ENCODE results near the gene HNRNPM.

The HNRNPM gene

GRCh38 chr19:8494158-8494557, 49.4 kb downstream of the HNRNPM start:
- POLR2A ChIA-PET: interaction anchor here (0.6 to 3.1 kb wide), 3 partner anchors 12 to 22 kb away, joined by 3 to 12 read pairs (median 3); partner anchors contain the start of gene ZNF414
- CTCF ChIA-PET: interaction anchor here (0.6 to 1.1 kb wide), 3 partner anchors 11 to 96 kb away, joined by 3 to 4 read pairs (median 4); no protein-coding TSS in a partner anchor
- no peak for DNase-seq (ENCODE audit: extremely low spot score)

GRCh38 chr19:8498295-8498694, 53.5 kb downstream of the HNRNPM start:
- TF ChIP-seq PKNOX1 (IDR thresholded peaks at IDR 0.05) (no peak), FOXA1 (IDR thresholded peaks at IDR 0.05) (no peak), ZNF384 (IDR thresholded peaks at IDR 0.05) (no peak), FOXM1 (IDR thresholded peaks at IDR 0.05; ENCODE audit: borderline replicate concordance) (no peak), TARDBP (IDR thresholded peaks at IDR 0.05) (no peak), ELF4 (IDR thresholded peaks at IDR 0.05) (no peak), SUZ12 (IDR thresholded peaks at IDR 0.05) (no peak), L3MBTL2 (conservative IDR thresholded peaks at IDR 0.05) (no peak), ARNT (IDR thresholded peaks at IDR 0.05) (no peak), NFRKB (IDR thresholded peaks at IDR 0.05) (no peak), HDGF (IDR thresholded peaks at IDR 0.05; ENCODE audit: borderline replicate concordance) (no peak), FOXK2 (IDR thresholded peaks at IDR 0.05) (no peak)
- ChIA-PET POLR2A (interaction anchor here (3.0 kb wide), 1 partner anchor 15 kb away, joined by 12 read pairs; the partner anchor contains the start of gene ZNF414), CTCF (no interaction called here)
- no peak for DNase-seq (ENCODE audit: extremely low spot score)

More at GRCh38 chr19:8494158-8494557, 49.4 kb downstream of the HNRNPM start:
- no peak for TF ChIP-seq FOXM1 (IDR thresholded peaks at IDR 0.05; ENCODE audit: borderline replicate concordance)
- TF ChIP-seq CTBP1 (IDR thresholded peaks at IDR 0.05; ENCODE audit: borderline replicate concordance): no peak

GRCh38 chr19:8499048-8499833, 54.5 kb downstream of the HNRNPM start:
- POLR2A ChIA-PET: interaction anchor here (0.9 to 3.0 kb wide), 2 partner anchors 14 kb away, joined by 4 to 12 read pairs; partner anchors contain the start of gene ZNF414
- no peak for DNase-seq (ENCODE audit: extremely low spot score)
- TF ChIP-seq ELF4 (IDR thresholded peaks at IDR 0.05): no peak
- TF ChIP-seq ARNT (IDR thresholded peaks at IDR 0.05): no peak
- no peak for TF ChIP-seq L3MBTL2 (conservative IDR thresholded peaks at IDR 0.05)
- no peak for TF ChIP-seq LEF1 (IDR thresholded peaks at IDR 0.05; ENCODE audit: borderline replicate concordance)
- CTCF ChIA-PET: no interaction called here

- no peak for TF ChIP-seq CTBP1 (IDR thresholded peaks at IDR 0.05; ENCODE audit: borderline replicate concordance)
- TF ChIP-seq BHLHE40 (IDR thresholded peaks at IDR 0.05; ENCODE audit: borderline replicate concordance): no peak
- no peak for TF ChIP-seq NFRKB (IDR thresholded peaks at IDR 0.05)
- no peak for TF ChIP-seq FOXM1 (IDR thresholded peaks at IDR 0.05; ENCODE audit: borderline replicate concordance)
- TF ChIP-seq FOXK2 (IDR thresholded peaks at IDR 0.05): no peak
- no peak for TF ChIP-seq ARNT (IDR thresholded peaks at IDR 0.05)
- no peak for TF ChIP-seq ZNF384 (IDR thresholded peaks at IDR 0.05)
- TF ChIP-seq TARDBP (IDR thresholded peaks at IDR 0.05): no peak
- no peak for TF ChIP-seq PKNOX1 (IDR thresholded peaks at IDR 0.05)
- TF ChIP-seq FOXA1 (IDR thresholded peaks at IDR 0.05): no peak
- TF ChIP-seq SP1 (IDR thresholded peaks at IDR 0.05): no peak
- TF ChIP-seq ELF4 (IDR thresholded peaks at IDR 0.05): no peak
- TF ChIP-seq LEF1 (IDR thresholded peaks at IDR 0.05; ENCODE audit: borderline replicate concordance): no peak
- TF ChIP-seq SUZ12 (IDR thresholded peaks at IDR 0.05): no peak
- no peak for TF ChIP-seq HDGF (IDR thresholded peaks at IDR 0.05; ENCODE audit: borderline replicate concordance)
- ChIA-PET POLR2A (interaction anchor here (0.9 kb wide), 1 partner anchor 13 kb away, joined by 4 read pairs; the partner anchor contains the start of gene ZNF414), CTCF (no interaction called here)
- no peak for DNase-seq (ENCODE audit: extremely low spot score)
These were observed 55.4 kb downstream of the HNRNPM start for GRCh38 chr19:8500158-8500557.

GRCh38 chr19:8501516-8501915, 56.7 kb downstream of the HNRNPM start:
- TF ChIP-seq NFRKB (IDR thresholded peaks at IDR 0.05) (no peak), ELF4 (IDR thresholded peaks at IDR 0.05) (no peak), HDGF (IDR thresholded peaks at IDR 0.05; ENCODE audit: borderline replicate concordance) (no peak), BHLHE40 (IDR thresholded peaks at IDR 0.05; ENCODE audit: borderline replicate concordance) (no peak), LEF1 (IDR thresholded peaks at IDR 0.05; ENCODE audit: borderline replicate concordance) (no peak), ARNT (IDR thresholded peaks at IDR 0.05) (no peak), L3MBTL2 (conservative IDR thresholded peaks at IDR 0.05) (no peak)
- ChIA-PET CTCF (no interaction called here), POLR2A (no interaction called here)
- DNase-seq (ENCODE audit: extremely low spot score): no peak

GRCh38 chr19:8501981-8502380, 57.2 kb downstream of the HNRNPM start:
- POLR2A ChIA-PET: no interaction called here
- TF ChIP-seq CTBP1 (IDR thresholded peaks at IDR 0.05; ENCODE audit: borderline replicate concordance) (no peak), LEF1 (IDR thresholded peaks at IDR 0.05; ENCODE audit: borderline replicate concordance) (no peak), TARDBP (IDR thresholded peaks at IDR 0.05) (no peak), FOXM1 (IDR thresholded peaks at IDR 0.05; ENCODE audit: borderline replicate concordance) (no peak), NFRKB (IDR thresholded peaks at IDR 0.05) (no peak), ARNT (IDR thresholded peaks at IDR 0.05) (no peak), SP1 (IDR thresholded peaks at IDR 0.05) (no peak), FOXK2 (IDR thresholded peaks at IDR 0.05) (no peak), L3MBTL2 (conservative IDR thresholded peaks at IDR 0.05) (no peak), FOXA1 (IDR thresholded peaks at IDR 0.05) (no peak), BHLHE40 (IDR thresholded peaks at IDR 0.05; ENCODE audit: borderline replicate concordance) (no peak), SUZ12 (IDR thresholded peaks at IDR 0.05) (no peak), HDGF (IDR thresholded peaks at IDR 0.05; ENCODE audit: borderline replicate concordance) (no peak), ELF4 (IDR thresholded peaks at IDR 0.05) (no peak)
- DNase-seq (ENCODE audit: extremely low spot score): no peak
- CTCF ChIA-PET: no interaction called here

Data from HEK293T (cell line).